Activated CD4-positive, alpha-beta T cell treated with anti-CD3 and anti-CD28 coated beads, Interleukin-2, amount 50 U/mL, for 1 hour (primary cell): ENCODE data around the gene ZNF618.

Experiments used
- DNase-seq: peaks from one replicate; pipeline ENCODE4 v3.0.0-alpha.2; 2020

The ZNF618 gene

GRCh38 chr9:114088571-114089170 lies 212.6 kb downstream of the ZNF618 start:
- DNase-seq: no peak

- no peak for DNase-seq
These were observed 213.2 kb downstream of the ZNF618 start for GRCh38 chr9:114089206-114089840.

- DNase-seq: no peak
These were observed 214.7 kb downstream of the ZNF618 start for GRCh38 chr9:114090798-114091197.

GRCh38 chr9:114091711-114092110 lies 215.6 kb downstream of the ZNF618 start:
- DNase-seq: no peak

GRCh38 chr9:114092336-114092735 lies 216.2 kb downstream of the ZNF618 start:
- DNase-seq: no peak

- DNase-seq: no peak
These were observed 216.9 kb downstream of the ZNF618 start for GRCh38 chr9:114093031-114093471.

GRCh38 chr9:114093761-114094505 lies 217.8 kb downstream of the ZNF618 start:
- DNase-seq: no peak

- no peak for DNase-seq
These were observed 218.9 kb downstream of the ZNF618 start for GRCh38 chr9:114094971-114095370.

GRCh38 chr9:114096041-114096511 lies 220.0 kb downstream of the ZNF618 start:
- no peak for DNase-seq

GRCh38 chr9:114096866-114097612 lies 220.9 kb downstream of the ZNF618 start:
- no peak for DNase-seq

- no peak for DNase-seq
These were observed 221.5 kb downstream of the ZNF618 start for GRCh38 chr9:114097613-114098020.

GRCh38 chr9:114098021-114098935 lies 222.2 kb downstream of the ZNF618 start:
- DNase-seq: no peak

- no peak for DNase-seq
These were observed 223.0 kb downstream of the ZNF618 start, which contains the start of gene KIF12 for GRCh38 chr9:114098936-114099668. Gene KIF12, minus strand, starts transcription at chr9:114099292. Its CDS starts 16 bp downstream, at chr9:114099276.

- DNase-seq: no peak
These were observed 223.7 kb downstream of the ZNF618 start for GRCh38 chr9:114099669-114100270.

- DNase-seq: no peak
These were observed 224.4 kb downstream of the ZNF618 start for GRCh38 chr9:114100536-114100935.

- no peak for DNase-seq
These were observed 226.4 kb downstream of the ZNF618 start for GRCh38 chr9:114102484-114102883.

GRCh38 chr9:114105236-114105635 lies 229.1 kb downstream of the ZNF618 start:
- no peak for DNase-seq
